HepG2 (cell line): Measurements from ENCODE around the gene SP9. TPM values are rescaled to one million over a fixed set of nuclear protein-coding genes. Genes with fewer than 3 reads are reported as not detected.

Experiments used
- CBFB ChIP-seq: sonication (generic); formaldehyde crosslinking; IDR thresholded peaks from 2 replicates; pipeline ENCODE4 v1.4.0; 2020; ENCODE audit warnings: missing genetic modification reagents
- CBX5 ChIP-seq: sonication (generic); formaldehyde crosslinking; IDR thresholded peaks from 2 replicates; pipeline ENCODE4 v1.4.0; 2020; ENCODE audit warnings: missing genetic modification reagents, borderline replicate concordance
- ERF ChIP-seq: IDR thresholded peaks from 2 replicates; pipeline ENCODE4 v1.6.1; 2018; ENCODE audit warnings: missing biosample characterization, missing genetic modification reagents
- FOXM1 ChIP-seq: sonication (generic); formaldehyde crosslinking; IDR thresholded peaks from 2 replicates; pipeline ENCODE4 v1.5.0; 2020; ENCODE audit warnings: missing genetic modification reagents
- HDAC1 ChIP-seq: sonication (generic); formaldehyde crosslinking; IDR thresholded peaks from 2 replicates; pipeline ENCODE4 v1.5.1; 2020; ENCODE audit warnings: mild to moderate bottlenecking, missing genetic modification reagents
- HMGA1 ChIP-seq: sonication (generic); formaldehyde crosslinking; conservative IDR thresholded peaks from 2 replicates; pipeline ENCODE4 v1.4.0; 2020; ENCODE audit warnings: missing genetic modification reagents
- IKZF5 ChIP-seq: IDR thresholded peaks from 2 replicates; pipeline ENCODE4 v1.6.1; 2018; ENCODE audit warnings: missing genetic modification reagents, mild to moderate bottlenecking, missing compliant biosample characterization
- MIER3 ChIP-seq: IDR thresholded peaks from 2 replicates; pipeline ENCODE4 v1.6.1; 2016; ENCODE audit warnings: missing compliant biosample characterization, borderline replicate concordance
- MTF1 ChIP-seq: sonication (generic); formaldehyde crosslinking; IDR thresholded peaks from 2 replicates; pipeline ENCODE4 v1.5.0; 2020; ENCODE audit warnings: missing genetic modification reagents
- MYPOP ChIP-seq: sonication (generic); formaldehyde crosslinking; IDR thresholded peaks from 2 replicates; pipeline ENCODE4 v1.8.1; 2023; ENCODE audit warnings: mild to moderate bottlenecking, moderate library complexity, missing genetic modification reagents
- SAP130 ChIP-seq: IDR thresholded peaks from 2 replicates; pipeline ENCODE4 v1.6.1; 2016; ENCODE audit warnings: low read depth
- SNRNP70 ChIP-seq: fragments of 200-400 bp; formaldehyde crosslinking; IDR thresholded peaks from 2 replicates; pipeline ENCODE4 v1.6.1; 2017; ENCODE audit warnings: mild to moderate bottlenecking, low read depth, low read length, moderate library complexity
- SRF ChIP-seq: IDR thresholded peaks from 2 replicates; pipeline ENCODE4 v1.6.1; 2011; ENCODE audit warnings: mild to moderate bottlenecking, low read depth, low read length, moderate library complexity
- ZBTB20 ChIP-seq: sonication (generic); formaldehyde crosslinking; IDR thresholded peaks from 2 replicates; pipeline ENCODE4 v1.8.1; 2023; ENCODE audit warnings: missing genetic modification reagents, low read depth, mild to moderate bottlenecking, borderline replicate concordance
- ZNF136 ChIP-seq: sonication (generic); formaldehyde crosslinking; IDR thresholded peaks from 2 replicates; pipeline ENCODE4 v1.8.1; 2022; ENCODE audit warnings: low read depth, mild to moderate bottlenecking, moderate library complexity, missing genetic modification reagents
- ZNF235 ChIP-seq: sonication (generic); formaldehyde crosslinking; IDR thresholded peaks from 2 replicates; pipeline ENCODE4 v1.8.1; 2023; ENCODE audit warnings: mild to moderate bottlenecking, missing genetic modification reagents, borderline replicate concordance
- ZNF703 ChIP-seq: sonication (generic); formaldehyde crosslinking; IDR thresholded peaks from 2 replicates; pipeline ENCODE4 v1.5.1; 2020; ENCODE audit warnings: missing genetic modification reagents, mild to moderate bottlenecking, moderate library complexity, borderline replicate concordance
- ZNF772 ChIP-seq: sonication (generic); formaldehyde crosslinking; IDR thresholded peaks from 2 replicates; pipeline ENCODE4 v1.5.0; 2020; ENCODE audit warnings: mild to moderate bottlenecking, missing genetic modification reagents
- ZNF790 ChIP-seq: sonication (generic); formaldehyde crosslinking; IDR thresholded peaks from 2 replicates; pipeline ENCODE4 v1.8.0; 2022; ENCODE audit warnings: missing genetic modification reagents, mild to moderate bottlenecking, borderline replicate concordance
- polyA plus RNA-seq, 8 experiments: library from polyadenylated mRNA; depleted of rRNA in 3 of 8; stranded (reverse) in 7 of 8; unstranded in 1 of 8; fragments of >200 nt; fragmentation: Illumina TruSeq in 4 of 8; extraction: Trizol in 4 of 8; gene quantifications; 2 replicates each; pipeline versions ENCODE4 v1.2.1 to v1.2.3, GENCODE V29; 2011 to 2016; ENCODE audit warnings: low read depth in 4 of 8, missing spikeins in 1 of 8, mixed read lengths in 1 of 8; ENCODE audit not compliant: insufficient read depth in 1 of 8
- total RNA-seq, 5 experiments: library from RNA; depleted of rRNA; stranded (reverse); fragments of >200 nt; fragmentation: Illumina TruSeq; extraction: Trizol; gene quantifications; 2 replicates each; pipeline ENCODE4 v1.2.3, GENCODE V29; 2016; ENCODE audit warnings: low read depth in 1 of 5
- TF ChIP-seq, protein P1 (sequence below): sonication (generic); formaldehyde crosslinking; IDR thresholded peaks from 2 replicates; pipeline ENCODE4 v1.4.0; 2020; ENCODE audit warnings: missing genetic modification reagents, mild to moderate bottlenecking, borderline replicate concordance
- TF ChIP-seq, protein P2 (sequence below): IDR thresholded peaks from 2 replicates; pipeline ENCODE4 v1.6.1; 2016; ENCODE audit warnings: missing biosample characterization, missing genetic modification reagents, low read depth
- TF ChIP-seq, protein P3 (sequence below): sonication (generic); formaldehyde crosslinking; IDR thresholded peaks from 2 replicates; pipeline ENCODE4 v1.4.0; 2020; ENCODE audit warnings: missing genetic modification reagents

The SP9 gene
- total and polyA plus RNA-seq, 2 of the 13 experiments (the other 11 are each of a cell fraction or from before 2014, with no cell fraction given) = not detected

GRCh38 chr2:174341293-174341994 is 6.7 kb downstream of the SP9 start (continued):
- TF ChIP-seq, protein P1, sequence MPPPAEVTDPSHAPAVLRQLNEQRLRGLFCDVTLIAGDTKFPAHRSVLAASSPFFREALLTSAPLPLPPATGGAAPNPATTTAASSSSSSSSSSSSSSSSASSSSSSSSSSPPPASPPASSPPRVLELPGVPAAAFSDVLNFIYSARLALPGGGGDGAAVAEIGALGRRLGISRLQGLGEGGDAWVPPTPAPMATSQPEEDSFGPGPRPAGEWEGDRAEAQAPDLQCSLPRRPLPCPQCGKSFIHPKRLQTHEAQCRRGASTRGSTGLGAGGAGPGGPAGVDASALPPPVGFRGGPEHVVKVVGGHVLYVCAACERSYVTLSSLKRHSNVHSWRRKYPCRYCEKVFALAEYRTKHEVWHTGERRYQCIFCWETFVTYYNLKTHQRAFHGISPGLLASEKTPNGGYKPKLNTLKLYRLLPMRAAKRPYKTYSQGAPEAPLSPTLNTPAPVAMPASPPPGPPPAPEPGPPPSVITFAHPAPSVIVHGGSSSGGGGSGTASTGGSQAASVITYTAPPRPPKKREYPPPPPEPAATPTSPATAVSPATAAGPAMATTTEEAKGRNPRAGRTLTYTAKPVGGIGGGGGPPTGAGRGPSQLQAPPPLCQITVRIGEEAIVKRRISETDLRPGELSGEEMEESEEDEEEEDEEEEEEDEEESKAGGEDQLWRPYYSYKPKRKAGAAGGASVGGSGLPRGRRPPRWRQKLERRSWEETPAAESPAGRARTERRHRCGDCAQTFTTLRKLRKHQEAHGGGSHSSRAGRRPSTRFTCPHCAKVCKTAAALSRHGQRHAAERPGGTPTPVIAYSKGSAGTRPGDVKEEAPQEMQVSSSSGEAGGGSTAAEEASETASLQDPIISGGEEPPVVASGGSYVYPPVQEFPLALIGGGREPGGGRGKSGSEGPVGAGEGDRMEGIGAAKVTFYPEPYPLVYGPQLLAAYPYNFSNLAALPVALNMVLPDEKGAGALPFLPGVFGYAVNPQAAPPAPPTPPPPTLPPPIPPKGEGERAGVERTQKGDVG (CRISPR knock-in tag) = no peak
- no peak for TF ChIP-seq SRF
- no peak for TF ChIP-seq HMGA1 (CRISPR knock-in tag)
- peak; percentile 45; the same call in 1 of the 2 replicates for TF ChIP-seq CBX5 (CRISPR knock-in tag)
- peak; percentile 76 for TF ChIP-seq SAP130 (CRISPR knock-in tag)
- TF ChIP-seq CBFB = peak; percentile 69
- TF ChIP-seq ZNF772 = 0 out of 2 replicates have a peak, but pooled peaks have one; percentile 5
- no peak for TF ChIP-seq ZNF703 (CRISPR knock-in tag)
- peak; percentile 29; the same call in 1 of the 2 replicates for TF ChIP-seq HDAC1 (CRISPR knock-in tag)
- no peak for TF ChIP-seq FOXM1 (CRISPR knock-in tag)
- TF ChIP-seq ZBTB20 = no peak; the same call in 1 of the 2 replicates
- peak; percentile 63; the same call in 1 of the 2 replicates for TF ChIP-seq IKZF5 (CRISPR knock-in tag)
- TF ChIP-seq SNRNP70 = no peak
- peak; percentile 70 for TF ChIP-seq MYPOP
- peak; percentile 71; the same call in 1 of the 2 replicates for TF ChIP-seq ERF (CRISPR knock-in tag)
- TF ChIP-seq ZNF136 (CRISPR knock-in tag) = no peak
- TF ChIP-seq ZNF790 = no peak
- TF ChIP-seq MIER3 (CRISPR knock-in tag) = peak; percentile 68; the same call in 1 of the 2 replicates
- TF ChIP-seq, protein P2, sequence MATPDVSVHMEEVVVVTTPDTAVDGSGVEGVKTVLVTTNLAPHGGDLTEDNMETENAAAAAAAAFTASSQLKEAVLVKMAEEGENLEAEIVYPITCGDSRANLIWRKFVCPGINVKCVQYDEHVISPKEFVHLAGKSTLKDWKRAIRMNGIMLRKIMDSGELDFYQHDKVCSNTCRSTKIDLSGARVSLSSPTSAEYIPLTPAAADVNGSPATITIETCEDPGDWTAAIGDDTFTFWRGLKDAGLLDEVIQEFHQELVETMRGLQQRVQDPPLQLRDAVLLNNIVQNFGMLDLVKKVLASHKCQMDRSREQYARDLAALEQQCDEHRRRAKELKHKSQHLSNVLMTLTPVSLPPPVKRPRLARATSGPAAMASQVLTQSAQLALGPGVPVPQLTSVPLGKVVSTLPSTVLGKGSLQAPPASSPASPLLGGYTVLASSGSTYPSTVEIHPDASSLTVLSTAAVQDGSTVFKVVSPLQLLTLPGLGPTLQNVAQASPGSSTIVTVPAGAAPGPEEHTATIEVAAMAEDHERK (CRISPR knock-in tag) = no peak
- TF ChIP-seq MTF1 (CRISPR knock-in tag) = no peak
- TF ChIP-seq ZNF235 = no peak
- TF ChIP-seq, protein P3, sequence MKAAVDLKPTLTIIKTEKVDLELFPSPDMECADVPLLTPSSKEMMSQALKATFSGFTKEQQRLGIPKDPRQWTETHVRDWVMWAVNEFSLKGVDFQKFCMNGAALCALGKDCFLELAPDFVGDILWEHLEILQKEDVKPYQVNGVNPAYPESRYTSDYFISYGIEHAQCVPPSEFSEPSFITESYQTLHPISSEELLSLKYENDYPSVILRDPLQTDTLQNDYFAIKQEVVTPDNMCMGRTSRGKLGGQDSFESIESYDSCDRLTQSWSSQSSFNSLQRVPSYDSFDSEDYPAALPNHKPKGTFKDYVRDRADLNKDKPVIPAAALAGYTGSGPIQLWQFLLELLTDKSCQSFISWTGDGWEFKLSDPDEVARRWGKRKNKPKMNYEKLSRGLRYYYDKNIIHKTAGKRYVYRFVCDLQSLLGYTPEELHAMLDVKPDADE (CRISPR knock-in tag) = no peak
